Endothelial cell (in vitro differentiated cells): ENCODE data around the gene USP54. TPM values are rescaled to one million over a fixed set of nuclear protein-coding genes. Genes with fewer than 3 reads are reported as not detected.

ENCODE experiments used
- DNase-seq: peaks from one replicate; pipeline ENCODE4 v3.0.0; 2021; ENCODE audit warnings: low spot score
- H3K27ac Mint-ChIP-seq: one replicate; pipeline ENCODE4 v1.8.0; 2021; ENCODE audit warnings: mixed read lengths, inconsistent platforms; ENCODE audit not compliant: unreplicated experiment
- H3K27me3 Mint-ChIP-seq: one replicate; pipeline ENCODE4 v1.8.0; 2021; ENCODE audit warnings: mild to moderate bottlenecking, moderate library complexity, mixed read lengths, inconsistent platforms; ENCODE audit not compliant: unreplicated experiment
- H3K36me3 Mint-ChIP-seq: one replicate; pipeline ENCODE4 v1.8.0; 2021; ENCODE audit warnings: mild to moderate bottlenecking, low read depth, mixed read lengths, inconsistent platforms; ENCODE audit not compliant: unreplicated experiment
- H3K4me1 Mint-ChIP-seq: one replicate; pipeline ENCODE4 v1.8.0; 2021; ENCODE audit warnings: mild to moderate bottlenecking, mixed read lengths, inconsistent platforms; ENCODE audit not compliant: unreplicated experiment
- H3K4me3 Mint-ChIP-seq: one replicate; pipeline ENCODE4 v1.8.0; 2021; ENCODE audit warnings: mild to moderate bottlenecking, mixed read lengths, inconsistent platforms; ENCODE audit not compliant: unreplicated experiment
- H3K9me3 Mint-ChIP-seq: one replicate; pipeline ENCODE4 v1.8.0; 2021; ENCODE audit warnings: mixed read lengths, inconsistent platforms; ENCODE audit not compliant: unreplicated experiment
- total RNA-seq: library from RNA; stranded (reverse); fragmentation: NEBNext Ultra II Directional; extraction: Animal tissue kit (Norgen Biotek cat#: 25700); gene quantifications from one replicate; pipeline ENCODE4 v1.2.1, GENCODE V29; 2021; ENCODE audit not compliant: unreplicated experiment
- TF ChIP-seq, protein P1 (sequence below): fragments of 200-600 bp; sonication (generic); IDR thresholded peaks from one replicate; pipeline ENCODE4 v1.5.0; 2021; ENCODE audit warnings: antibody characterized with exemption; ENCODE audit not compliant: unreplicated experiment

USP54 gene
- total RNA-seq, 1 donor from 2014 or later: 267 TPM

DNA sequence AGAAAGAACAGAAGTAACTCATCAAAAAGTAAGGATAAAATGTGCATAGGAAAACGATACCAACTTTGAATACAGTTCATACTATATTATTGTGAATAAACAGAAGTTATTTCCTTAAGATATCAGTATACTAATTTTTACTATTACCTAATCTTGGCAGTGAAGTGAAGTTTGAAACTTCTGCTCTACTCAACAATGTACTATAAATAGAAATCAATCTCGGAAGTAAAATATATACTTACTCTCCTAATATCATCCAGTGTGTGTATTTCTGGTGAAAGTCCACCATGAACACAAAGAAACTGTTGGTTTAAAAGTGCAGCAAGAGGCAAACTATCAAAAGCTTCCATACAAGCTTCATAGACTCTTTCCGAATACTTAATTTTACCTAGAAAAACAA, 119.9 kb downstream of the USP54 start:
- H3K4me3 Mint-ChIP-seq: no peak overlapping the region
- H3K36me3 Mint-ChIP-seq: peaks cover 8% of the 10 kb centered on the region
- TF ChIP-seq, protein P1, sequence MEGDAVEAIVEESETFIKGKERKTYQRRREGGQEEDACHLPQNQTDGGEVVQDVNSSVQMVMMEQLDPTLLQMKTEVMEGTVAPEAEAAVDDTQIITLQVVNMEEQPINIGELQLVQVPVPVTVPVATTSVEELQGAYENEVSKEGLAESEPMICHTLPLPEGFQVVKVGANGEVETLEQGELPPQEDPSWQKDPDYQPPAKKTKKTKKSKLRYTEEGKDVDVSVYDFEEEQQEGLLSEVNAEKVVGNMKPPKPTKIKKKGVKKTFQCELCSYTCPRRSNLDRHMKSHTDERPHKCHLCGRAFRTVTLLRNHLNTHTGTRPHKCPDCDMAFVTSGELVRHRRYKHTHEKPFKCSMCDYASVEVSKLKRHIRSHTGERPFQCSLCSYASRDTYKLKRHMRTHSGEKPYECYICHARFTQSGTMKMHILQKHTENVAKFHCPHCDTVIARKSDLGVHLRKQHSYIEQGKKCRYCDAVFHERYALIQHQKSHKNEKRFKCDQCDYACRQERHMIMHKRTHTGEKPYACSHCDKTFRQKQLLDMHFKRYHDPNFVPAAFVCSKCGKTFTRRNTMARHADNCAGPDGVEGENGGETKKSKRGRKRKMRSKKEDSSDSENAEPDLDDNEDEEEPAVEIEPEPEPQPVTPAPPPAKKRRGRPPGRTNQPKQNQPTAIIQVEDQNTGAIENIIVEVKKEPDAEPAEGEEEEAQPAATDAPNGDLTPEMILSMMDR: no peak
- H3K4me1 Mint-ChIP-seq: no peaks in the 10 kb centered on the region
- no peaks in the 10 kb centered on the region for H3K9me3 Mint-ChIP-seq
- H3K27ac Mint-ChIP-seq: no peak overlapping the region
- no peak for DNase-seq
- H3K27me3 Mint-ChIP-seq: no peaks in the 10 kb centered on the region

GRCh38 chr10:73469579-73469978, 121.6 kb downstream of the USP54 start:
- H3K4me1 Mint-ChIP-seq: peaks cover 4% of the 10 kb centered on the region
- H3K9me3 Mint-ChIP-seq: no peaks in the 10 kb centered on the region
- H3K27me3 Mint-ChIP-seq: no peaks in the 10 kb centered on the region
- no peak overlapping the region for H3K27ac Mint-ChIP-seq
- no peak overlapping the region for H3K4me3 Mint-ChIP-seq
- DNase-seq: no peak
- peaks cover 6% of the 10 kb centered on the region for H3K36me3 Mint-ChIP-seq
- TF ChIP-seq, protein P1: no peak

DNA sequence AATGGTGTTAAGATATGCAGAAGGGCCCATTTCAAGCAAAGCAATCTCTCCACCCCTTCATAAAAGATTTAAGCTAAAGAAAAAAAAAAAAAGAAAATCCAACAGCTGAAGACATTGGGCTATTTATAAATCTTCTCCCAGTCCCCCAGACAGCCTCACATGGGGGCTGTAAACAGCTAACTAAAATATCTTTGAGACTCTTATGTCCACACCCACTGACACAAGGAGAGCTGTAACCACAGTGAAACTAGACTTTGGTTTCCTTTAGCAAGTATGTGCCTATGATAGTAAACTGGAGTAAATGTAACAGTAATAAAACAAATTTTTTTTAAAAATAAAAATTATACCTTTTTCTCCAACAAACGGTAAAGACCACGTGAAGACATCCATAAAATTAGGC, 123.9 kb downstream of the USP54 start:
- peaks cover 12% of the 10 kb centered on the region for H3K36me3 Mint-ChIP-seq
- no peak overlapping the region for H3K27ac Mint-ChIP-seq

GRCh38 chr10:73465978-73466726, 125.0 kb downstream of the USP54 start:
- no peak for DNase-seq
- Mint-ChIP-seq H3K4me3 (no peak overlapping the region), H3K27me3 (peaks cover 2% of the 10 kb centered on the region), H3K36me3 (peaks cover 12% of the 10 kb centered on the region), H3K4me1 (peaks cover 4% of the 10 kb centered on the region), H3K27ac (peak overlapping the region; percentile 10), H3K9me3 (no peaks in the 10 kb centered on the region)
- TF ChIP-seq, protein P1: no peak

More for the DNA sequence above, 123.9 kb downstream of the USP54 start:
- no peaks in the 10 kb centered on the region for H3K9me3 Mint-ChIP-seq
- DNase-seq: no peak
- H3K4me3 Mint-ChIP-seq: no peak overlapping the region
- H3K4me1 Mint-ChIP-seq: peaks cover 4% of the 10 kb centered on the region
- peaks cover 2% of the 10 kb centered on the region for H3K27me3 Mint-ChIP-seq
- TF ChIP-seq, protein P1: no peak

DNA sequence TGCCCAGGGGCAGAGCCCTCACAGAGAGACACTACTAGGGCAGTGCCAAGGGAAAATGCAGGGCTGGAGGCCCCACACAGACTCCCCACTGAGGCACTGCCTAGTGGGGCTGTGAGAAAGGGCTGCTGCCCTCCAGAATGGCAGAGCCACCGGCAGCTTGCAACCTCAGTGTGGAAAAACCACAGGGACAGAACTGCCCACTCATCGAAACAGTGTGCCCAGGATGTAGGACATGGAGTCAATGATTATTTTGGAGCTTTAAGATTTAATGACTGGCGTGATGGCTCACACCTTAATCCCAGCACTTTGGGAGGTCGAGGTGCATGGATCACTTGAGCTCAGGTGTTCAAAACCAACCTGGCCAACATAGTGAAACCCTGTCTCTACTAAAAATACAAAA, 130.2 kb downstream of the USP54 start:
- no peak overlapping the region for H3K27ac Mint-ChIP-seq

More for the DNA sequence above, 130.2 kb downstream of the USP54 start:
- no peak for DNase-seq
- Mint-ChIP-seq H3K4me3 (no peak overlapping the region), H3K36me3 (peaks cover 14% of the 10 kb centered on the region), H3K9me3 (no peaks in the 10 kb centered on the region), H3K4me1 (peaks cover 8% of the 10 kb centered on the region), H3K27me3 (peaks cover 2% of the 10 kb centered on the region)
- TF ChIP-seq, protein P1: no peak
